HG02623 (cell line): ENCODE measurements around the gene DNAH10.

Experiments
- ATAC-seq: cut with Tn5 transposase; IDR thresholded peaks from one replicate; pipeline ENCODE4 v1.9.1; 2021; ENCODE audit warnings: moderate library complexity; ENCODE audit not compliant: unreplicated experiment

Gene DNAH10

GRCh38 chr12:123840765-123841425 lies 78.8 kb downstream of the DNAH10 start:
- no peak for ATAC-seq

GRCh38 chr12:123843912-123844748 lies 82.0 kb downstream of the DNAH10 start:
- no peak for ATAC-seq

GRCh38 chr12:123845881-123846280 lies 83.8 kb downstream of the DNAH10 start:
- ATAC-seq = no peak

GRCh38 chr12:123846340-123846739 lies 84.2 kb downstream of the DNAH10 start:
- no peak for ATAC-seq

- no peak for ATAC-seq
Observed at GRCh38 chr12:123847019-123847418, 84.9 kb downstream of the DNAH10 start.

- no peak for ATAC-seq
Observed at GRCh38 chr12:123847876-123848275, 85.8 kb downstream of the DNAH10 start.

- no peak for ATAC-seq
Observed at GRCh38 chr12:123849517-123849916, 87.4 kb downstream of the DNAH10 start.

GRCh38 chr12:123850246-123851134 lies 88.4 kb downstream of the DNAH10 start:
- no peak for ATAC-seq

- ATAC-seq = no peak
Observed at GRCh38 chr12:123853396-123854070, 91.4 kb downstream of the DNAH10 start.

GRCh38 chr12:123854232-123854631 lies 92.1 kb downstream of the DNAH10 start:
- ATAC-seq = no peak

- no peak for ATAC-seq
Observed at GRCh38 chr12:123854918-123855317, 92.8 kb downstream of the DNAH10 start.

- ATAC-seq = no peak
Observed at GRCh38 chr12:123856681-123857080, 94.6 kb downstream of the DNAH10 start.

- no peak for ATAC-seq
Observed at GRCh38 chr12:123858176-123858575, 96.1 kb downstream of the DNAH10 start.

- ATAC-seq = no peak
Observed at GRCh38 chr12:123859035-123859434, 96.9 kb downstream of the DNAH10 start.

GRCh38 chr12:123860377-123860776 lies 98.3 kb downstream of the DNAH10 start:
- ATAC-seq = no peak

GRCh38 chr12:123861392-123861791 lies 99.3 kb downstream of the DNAH10 start:
- no peak for ATAC-seq

GRCh38 chr12:123867141-123867540 lies 105.0 kb downstream of the DNAH10 start:
- no peak for ATAC-seq

- ATAC-seq = no peak
Observed at GRCh38 chr12:123868791-123869190, 106.7 kb downstream of the DNAH10 start.

GRCh38 chr12:123873793-123874192 lies 111.7 kb downstream of the DNAH10 start:
- no peak for ATAC-seq

- ATAC-seq = no peak
Observed at GRCh38 chr12:123877968-123878367, 115.9 kb downstream of the DNAH10 start.

GRCh38 chr12:123879101-123879500 lies 117.0 kb downstream of the DNAH10 start:
- no peak for ATAC-seq
